ENCODE measurements around the gene CPNE2. TPM values are rescaled to one million over a fixed set of nuclear protein-coding genes. Genes with fewer than 3 reads are reported as not detected.
A peak's percentile ranks its signal among the peaks of the same experiment; 100 is the strongest.

Gene CPNE2
- total and polyA plus RNA-seq, 10 of the 15 experiments (the other 5 are each of a cell fraction or from before 2014, with no cell fraction given), result 3.1 to 22.1 (median 9.9) TPM

DNA sequence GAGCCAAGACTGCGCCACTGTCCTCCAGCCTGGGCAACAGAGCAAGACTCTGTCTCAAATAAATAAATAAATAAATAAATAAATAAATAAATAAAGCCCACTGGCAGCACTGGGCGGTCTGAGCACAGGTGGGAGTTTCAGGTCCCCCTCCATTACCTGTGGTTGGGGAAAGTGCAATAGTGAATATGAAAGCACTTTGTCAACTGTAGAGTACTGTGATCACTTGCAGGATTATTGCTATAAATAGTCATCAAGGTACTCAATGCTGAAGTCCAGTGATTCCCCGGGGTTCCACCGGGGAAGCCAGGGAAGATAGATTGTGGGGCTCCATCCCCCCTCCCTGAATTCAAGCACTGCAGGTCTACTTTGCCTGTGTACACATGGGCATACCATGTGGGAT lies 42.7 kb upstream of the CPNE2 start (continued):
- TF ChIP-seq, protein P1, sequence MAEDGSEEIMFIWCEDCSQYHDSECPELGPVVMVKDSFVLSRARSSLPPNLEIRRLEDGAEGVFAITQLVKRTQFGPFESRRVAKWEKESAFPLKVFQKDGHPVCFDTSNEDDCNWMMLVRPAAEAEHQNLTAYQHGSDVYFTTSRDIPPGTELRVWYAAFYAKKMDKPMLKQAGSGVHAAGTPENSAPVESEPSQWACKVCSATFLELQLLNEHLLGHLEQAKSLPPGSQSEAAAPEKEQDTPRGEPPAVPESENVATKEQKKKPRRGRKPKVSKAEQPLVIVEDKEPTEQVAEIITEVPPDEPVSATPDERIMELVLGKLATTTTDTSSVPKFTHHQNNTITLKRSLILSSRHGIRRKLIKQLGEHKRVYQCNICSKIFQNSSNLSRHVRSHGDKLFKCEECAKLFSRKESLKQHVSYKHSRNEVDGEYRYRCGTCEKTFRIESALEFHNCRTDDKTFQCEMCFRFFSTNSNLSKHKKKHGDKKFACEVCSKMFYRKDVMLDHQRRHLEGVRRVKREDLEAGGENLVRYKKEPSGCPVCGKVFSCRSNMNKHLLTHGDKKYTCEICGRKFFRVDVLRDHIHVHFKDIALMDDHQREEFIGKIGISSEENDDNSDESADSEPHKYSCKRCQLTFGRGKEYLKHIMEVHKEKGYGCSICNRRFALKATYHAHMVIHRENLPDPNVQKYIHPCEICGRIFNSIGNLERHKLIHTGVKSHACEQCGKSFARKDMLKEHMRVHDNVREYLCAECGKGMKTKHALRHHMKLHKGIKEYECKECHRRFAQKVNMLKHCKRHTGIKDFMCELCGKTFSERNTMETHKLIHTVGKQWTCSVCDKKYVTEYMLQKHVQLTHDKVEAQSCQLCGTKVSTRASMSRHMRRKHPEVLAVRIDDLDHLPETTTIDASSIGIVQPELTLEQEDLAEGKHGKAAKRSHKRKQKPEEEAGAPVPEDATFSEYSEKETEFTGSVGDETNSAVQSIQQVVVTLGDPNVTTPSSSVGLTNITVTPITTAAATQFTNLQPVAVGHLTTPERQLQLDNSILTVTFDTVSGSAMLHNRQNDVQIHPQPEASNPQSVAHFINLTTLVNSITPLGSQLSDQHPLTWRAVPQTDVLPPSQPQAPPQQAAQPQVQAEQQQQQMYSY (CRISPR knock-in tag; IDR thresholded peaks at IDR 0.05), result no peak
- TF ChIP-seq SMARCA5 (IDR thresholded peaks at IDR 0.05) (no peak), STAT3 (IDR thresholded peaks at IDR 0.05; ENCODE audit: low read depth, low read length) (no peak), MTA2 (IDR thresholded peaks at IDR 0.05; ENCODE audit: low read depth) (peak; percentile 39; the same call in 1 of the 2 replicates), ZNF217 (IDR thresholded peaks at IDR 0.05) (no peak), SIX5 (IDR thresholded peaks at IDR 0.05; ENCODE audit: low read depth, low read length, severe bottlenecking) (no peak), EZH2 (IDR thresholded peaks at IDR 0.05; ENCODE audit: borderline replicate concordance, control insufficient read depth, low read depth, low read length) (no peak), NFYA (IDR thresholded peaks at IDR 0.05; ENCODE audit: borderline replicate concordance, low read depth, low read length) (no peak), IKZF1 (conservative IDR thresholded peaks at IDR 0.05) (peak; percentile 67; the same call in 1 of the 2 replicates), PAX5 (IDR thresholded peaks at IDR 0.05; ENCODE audit: borderline replicate concordance, low read depth, low read length) (peak; percentile 85; the same call in 1 of the 2 replicates), DPF2 (IDR thresholded peaks at IDR 0.05) (0 out of 2 replicates have a peak, but pooled peaks have one; percentile 39), RAD21 (IDR thresholded peaks at IDR 0.05; ENCODE audit: insufficient read depth, low read depth, low read length) (no peak), MEF2A (IDR thresholded peaks at IDR 0.05; ENCODE audit: insufficient read depth, low read depth, low read length) (peak; percentile 96), JUND (IDR thresholded peaks at IDR 0.05; ENCODE audit: low read depth, low read length) (no peak), ATF7 (IDR thresholded peaks at IDR 0.05; ENCODE audit: low read depth) (0 out of 2 replicates have a peak, but pooled peaks have one; percentile 30), IKZF2 (IDR thresholded peaks at IDR 0.05) (peak; percentile 77 to 79)
- TF ChIP-seq, protein P2, sequence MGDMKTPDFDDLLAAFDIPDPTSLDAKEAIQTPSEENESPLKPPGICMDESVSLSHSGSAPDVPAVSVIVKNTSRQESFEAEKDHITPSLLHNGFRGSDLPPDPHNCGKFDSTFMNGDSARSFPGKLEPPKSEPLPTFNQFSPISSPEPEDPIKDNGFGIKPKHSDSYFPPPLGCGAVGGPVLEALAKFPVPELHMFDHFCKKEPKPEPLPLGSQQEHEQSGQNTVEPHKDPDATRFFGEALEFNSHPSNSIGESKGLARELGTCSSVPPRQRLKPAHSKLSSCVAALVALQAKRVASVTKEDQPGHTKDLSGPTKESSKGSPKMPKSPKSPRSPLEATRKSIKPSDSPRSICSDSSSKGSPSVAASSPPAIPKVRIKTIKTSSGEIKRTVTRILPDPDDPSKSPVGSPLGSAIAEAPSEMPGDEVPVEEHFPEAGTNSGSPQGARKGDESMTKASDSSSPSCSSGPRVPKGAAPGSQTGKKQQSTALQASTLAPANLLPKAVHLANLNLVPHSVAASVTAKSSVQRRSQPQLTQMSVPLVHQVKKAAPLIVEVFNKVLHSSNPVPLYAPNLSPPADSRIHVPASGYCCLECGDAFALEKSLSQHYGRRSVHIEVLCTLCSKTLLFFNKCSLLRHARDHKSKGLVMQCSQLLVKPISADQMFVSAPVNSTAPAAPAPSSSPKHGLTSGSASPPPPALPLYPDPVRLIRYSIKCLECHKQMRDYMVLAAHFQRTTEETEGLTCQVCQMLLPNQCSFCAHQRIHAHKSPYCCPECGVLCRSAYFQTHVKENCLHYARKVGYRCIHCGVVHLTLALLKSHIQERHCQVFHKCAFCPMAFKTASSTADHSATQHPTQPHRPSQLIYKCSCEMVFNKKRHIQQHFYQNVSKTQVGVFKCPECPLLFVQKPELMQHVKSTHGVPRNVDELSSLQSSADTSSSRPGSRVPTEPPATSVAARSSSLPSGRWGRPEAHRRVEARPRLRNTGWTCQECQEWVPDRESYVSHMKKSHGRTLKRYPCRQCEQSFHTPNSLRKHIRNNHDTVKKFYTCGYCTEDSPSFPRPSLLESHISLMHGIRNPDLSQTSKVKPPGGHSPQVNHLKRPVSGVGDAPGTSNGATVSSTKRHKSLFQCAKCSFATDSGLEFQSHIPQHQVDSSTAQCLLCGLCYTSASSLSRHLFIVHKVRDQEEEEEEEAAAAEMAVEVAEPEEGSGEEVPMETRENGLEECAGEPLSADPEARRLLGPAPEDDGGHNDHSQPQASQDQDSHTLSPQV (IDR thresholded peaks at IDR 0.05), result no peak
- TF ChIP-seq, protein P3, sequence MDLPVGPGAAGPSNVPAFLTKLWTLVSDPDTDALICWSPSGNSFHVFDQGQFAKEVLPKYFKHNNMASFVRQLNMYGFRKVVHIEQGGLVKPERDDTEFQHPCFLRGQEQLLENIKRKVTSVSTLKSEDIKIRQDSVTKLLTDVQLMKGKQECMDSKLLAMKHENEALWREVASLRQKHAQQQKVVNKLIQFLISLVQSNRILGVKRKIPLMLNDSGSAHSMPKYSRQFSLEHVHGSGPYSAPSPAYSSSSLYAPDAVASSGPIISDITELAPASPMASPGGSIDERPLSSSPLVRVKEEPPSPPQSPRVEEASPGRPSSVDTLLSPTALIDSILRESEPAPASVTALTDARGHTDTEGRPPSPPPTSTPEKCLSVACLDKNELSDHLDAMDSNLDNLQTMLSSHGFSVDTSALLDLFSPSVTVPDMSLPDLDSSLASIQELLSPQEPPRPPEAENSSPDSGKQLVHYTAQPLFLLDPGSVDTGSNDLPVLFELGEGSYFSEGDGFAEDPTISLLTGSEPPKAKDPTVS (IDR thresholded peaks at IDR 0.05; ENCODE audit: low read depth, low read length), result no peak
- TF ChIP-seq, protein P4, sequence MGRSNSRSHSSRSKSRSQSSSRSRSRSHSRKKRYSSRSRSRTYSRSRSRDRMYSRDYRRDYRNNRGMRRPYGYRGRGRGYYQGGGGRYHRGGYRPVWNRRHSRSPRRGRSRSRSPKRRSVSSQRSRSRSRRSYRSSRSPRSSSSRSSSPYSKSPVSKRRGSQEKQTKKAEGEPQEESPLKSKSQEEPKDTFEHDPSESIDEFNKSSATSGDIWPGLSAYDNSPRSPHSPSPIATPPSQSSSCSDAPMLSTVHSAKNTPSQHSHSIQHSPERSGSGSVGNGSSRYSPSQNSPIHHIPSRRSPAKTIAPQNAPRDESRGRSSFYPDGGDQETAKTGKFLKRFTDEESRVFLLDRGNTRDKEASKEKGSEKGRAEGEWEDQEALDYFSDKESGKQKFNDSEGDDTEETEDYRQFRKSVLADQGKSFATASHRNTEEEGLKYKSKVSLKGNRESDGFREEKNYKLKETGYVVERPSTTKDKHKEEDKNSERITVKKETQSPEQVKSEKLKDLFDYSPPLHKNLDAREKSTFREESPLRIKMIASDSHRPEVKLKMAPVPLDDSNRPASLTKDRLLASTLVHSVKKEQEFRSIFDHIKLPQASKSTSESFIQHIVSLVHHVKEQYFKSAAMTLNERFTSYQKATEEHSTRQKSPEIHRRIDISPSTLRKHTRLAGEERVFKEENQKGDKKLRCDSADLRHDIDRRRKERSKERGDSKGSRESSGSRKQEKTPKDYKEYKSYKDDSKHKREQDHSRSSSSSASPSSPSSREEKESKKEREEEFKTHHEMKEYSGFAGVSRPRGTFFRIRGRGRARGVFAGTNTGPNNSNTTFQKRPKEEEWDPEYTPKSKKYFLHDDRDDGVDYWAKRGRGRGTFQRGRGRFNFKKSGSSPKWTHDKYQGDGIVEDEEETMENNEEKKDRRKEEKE (IDR thresholded peaks at IDR 0.05), result no peak
